HG03280 (cell line): ENCODE measurements around the gene MPZL2.

Experiments
- ATAC-seq: cut with Tn5 transposase; IDR thresholded peaks from one replicate; pipeline ENCODE4 v1.9.1; 2021; ENCODE audit warnings: mild to moderate bottlenecking, moderate library complexity; ENCODE audit not compliant: unreplicated experiment

MPZL2 gene

GRCh38 chr11:118223570-118223969, 40.5 kb downstream of the MPZL2 start:
- ATAC-seq: no peak

- ATAC-seq: no peak
Observed at GRCh38 chr11:118222437-118222836, 41.7 kb downstream of the MPZL2 start.

- ATAC-seq: no peak
Observed at GRCh38 chr11:118221419-118221818, 42.7 kb downstream of the MPZL2 start.

GRCh38 chr11:118219732-118220131, 44.4 kb downstream of the MPZL2 start:
- ATAC-seq: no peak

GRCh38 chr11:118219244-118219643, 44.9 kb downstream of the MPZL2 start:
- ATAC-seq: no peak

- ATAC-seq: no peak
Observed at GRCh38 chr11:118217575-118217974, 46.5 kb downstream of the MPZL2 start.

GRCh38 chr11:118216621-118217481, 47.2 kb downstream of the MPZL2 start:
- ATAC-seq: no peak

- no peak for ATAC-seq
Observed at GRCh38 chr11:118215765-118216164, 48.3 kb downstream of the MPZL2 start.

- no peak for ATAC-seq
Observed at GRCh38 chr11:118215262-118215661, 48.8 kb downstream of the MPZL2 start.

- no peak for ATAC-seq
Observed at GRCh38 chr11:118214210-118214914, 49.7 kb downstream of the MPZL2 start.

- no peak for ATAC-seq
Observed at GRCh38 chr11:118213781-118214180, 50.3 kb downstream of the MPZL2 start.

GRCh38 chr11:118213201-118213600, 50.9 kb downstream of the MPZL2 start:
- ATAC-seq: no peak

- no peak for ATAC-seq
Observed at GRCh38 chr11:118212781-118213191, 51.3 kb downstream of the MPZL2 start.

- ATAC-seq: no peak
Observed at GRCh38 chr11:118212131-118212725, 51.9 kb downstream of the MPZL2 start.

GRCh38 chr11:118211006-118211405, 53.1 kb downstream of the MPZL2 start:
- no peak for ATAC-seq

GRCh38 chr11:118210323-118210722, 53.8 kb downstream of the MPZL2 start:
- ATAC-seq: no peak

GRCh38 chr11:118209033-118209432, 55.1 kb downstream of the MPZL2 start:
- no peak for ATAC-seq

- no peak for ATAC-seq
Observed at GRCh38 chr11:118207079-118207478, 57.0 kb downstream of the MPZL2 start.

GRCh38 chr11:118206391-118207031, 57.6 kb downstream of the MPZL2 start:
- no peak for ATAC-seq

GRCh38 chr11:118205606-118206378, 58.3 kb downstream of the MPZL2 start:
- no peak for ATAC-seq
